Transverse colon (tissue), 4 donors: ENCODE data around the gene CD82. TPM values are rescaled to one million over a fixed set of nuclear protein-coding genes. Genes with fewer than 3 reads are reported as not detected.

Experiments
- DNase-seq: peaks from one replicate; pipeline ENCODE4 v3.0.0-alpha.2; 2019
- H3K27ac ChIP-seq, 4 donors: fragments of 200-600 bp; sonication (generic); 2 replicates each; pipeline ENCODE4 v1.5.1; 2016 to 2018; ENCODE audit warnings: inconsistent platforms in 4 of 4
- H3K27me3 ChIP-seq: fragments of 200-600 bp; sonication (generic); 2 replicates; pipeline ENCODE4 v1.5.1; 2017; ENCODE audit warnings: inconsistent platforms
- H3K36me3 ChIP-seq, 4 donors: fragments of 200-600 bp; sonication (generic); 2 replicates each; pipeline ENCODE4 v1.5.1; 2017 to 2019; ENCODE audit warnings: inconsistent platforms in 4 of 4
- H3K4me1 ChIP-seq, 4 donors: fragments of 200-600 bp; sonication (generic); 2 replicates each; pipeline ENCODE4 v1.5.1; 2017 to 2020; ENCODE audit warnings: inconsistent platforms in 4 of 4
- H3K4me3 ChIP-seq, 4 donors: fragments of 200-600 bp; sonication (generic); 1 replicate in 1 of 4; 2 replicates in 3 of 4; pipeline versions ENCODE4 v1.5.1 to v1.6.1; 2017 to 2019; ENCODE audit warnings: inconsistent platforms in 4 of 4
- H3K9me3 ChIP-seq, 2 donors: fragments of 200-600 bp; sonication (generic); 2 replicates each; pipeline ENCODE4 v1.5.1; 2017 to 2019; ENCODE audit warnings: inconsistent platforms in 2 of 2
- EP300 ChIP-seq: sonication (generic); formaldehyde crosslinking; IDR thresholded peaks from one replicate; pipeline ENCODE4 v1.6.1; 2017; ENCODE audit warnings: antibody characterized with exemption, low read depth
- POLR2A ChIP-seq: fragments of 450-650 bp; IDR thresholded peaks from one replicate; pipeline ENCODE4 v1.6.1; 2016; ENCODE audit warnings: antibody characterized with exemption, mild to moderate bottlenecking, moderate library complexity
- POLR2AphosphoS5 ChIP-seq, 3 donors: sonication (generic); formaldehyde crosslinking; IDR thresholded peaks; one replicate each; pipeline ENCODE4 v1.6.1; 2016; ENCODE audit warnings: antibody characterized with exemption in 3 of 3
- WGBS, 2 donors: methylation state at CpG; one replicate each; pipeline ENCODE4 v1.1.5; 2018; ENCODE audit warnings: low coverage in 1 of 2; 5-methylcytosine and 5-hydroxymethylcytosine counted together
- in situ Hi-C, 4 donors: fragments of 200-750 bp; cut with MboI; loops; one replicate each; pipeline versions ENCODE4 v1.15.0 to v1.15.1; 2017; ENCODE audit warnings: low sequenced_read_pairs in 3 of 4, low pct_ligation_motif_present in 1 of 4, low pct_unique_long_range_greater_than_20kb in 1 of 4
- intact Hi-C: fragments of 100-400 bp; cut with DNase I; formaldehyde crosslinking; loops from one replicate; pipeline ENCODE4 v1.15.1; 2023; ENCODE audit warnings: low total_unique reads
- total RNA-seq, 4 donors: library from RNA; depleted of rRNA; stranded (reverse); fragments of >200 nt; gene quantifications; one replicate each; pipeline ENCODE4 v1.1.0, GENCODE V29; 2016
- TF ChIP-seq, protein P1 (sequence below), 5 experiments: fragments of 200-600 bp in 3 of 5; fragments of 450-650 bp in 2 of 5; sonication (generic) in 3 of 5; IDR thresholded peaks; 1 replicate in 2 of 5; 2 replicates in 3 of 5; pipeline ENCODE4 v1.5.1; 2016 to 2017; ENCODE audit warnings: antibody characterized with exemption in 5 of 5, inconsistent platforms in 3 of 5, mild to moderate bottlenecking in 2 of 5, moderate library complexity in 1 of 5

The CD82 gene
- total RNA-seq, 4 donors from 2014 or later = 7.9 to 23.1 (median 14.0) TPM

DNA sequence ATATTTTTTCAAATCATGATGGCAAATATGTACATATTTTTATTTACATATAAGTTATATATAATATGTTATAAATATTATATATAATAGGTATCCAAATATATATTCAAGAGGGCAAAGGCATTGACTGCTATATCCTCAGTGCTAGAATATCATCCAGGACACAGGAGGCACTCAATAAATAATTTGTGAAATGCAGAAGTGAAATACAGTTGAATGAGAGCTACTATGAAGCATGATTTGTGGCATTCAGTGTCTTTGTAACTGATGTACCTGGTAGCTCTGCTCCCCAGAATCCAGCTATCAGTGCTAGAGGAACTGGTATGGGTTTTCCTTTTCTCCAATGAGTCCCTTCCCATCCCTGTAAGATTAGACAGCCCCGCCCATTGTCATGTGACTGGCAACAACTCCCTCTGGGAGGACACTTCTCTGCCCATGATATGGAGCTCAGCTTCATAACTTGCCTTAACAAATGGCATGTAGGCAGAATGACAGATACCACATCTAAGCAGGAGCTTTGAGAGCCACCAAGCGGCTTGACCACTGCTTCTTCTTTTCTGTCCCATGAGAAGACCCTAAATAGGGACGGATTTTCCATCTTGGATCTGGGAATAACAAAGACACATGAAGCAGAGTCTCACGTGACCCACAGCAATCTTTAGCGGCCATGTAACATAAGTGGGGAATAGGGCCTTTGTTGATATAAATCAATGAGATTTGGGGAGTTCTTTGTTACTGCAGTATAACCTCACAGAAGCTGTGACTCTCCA, 10.2 kb upstream of the CD82 start:
- 88% methylated on average over 5 of the region's 5 CpGs; no CpG with 5 or more reads in 1 of the 2 donors for WGBS, 2 donors
- Histone ChIP-seq H3K27me3 (no peaks in the 10 kb centered on the region), H3K4me1 (peaks cover 0 to 10% (median 2%) of the 10 kb centered on the region in 4 donors), H3K27ac (no peak overlapping the region), H3K36me3 (no peaks in the 10 kb centered on the region), H3K4me3 (no peak overlapping the region), H3K9me3 (no peaks in the 10 kb centered on the region)
- intact Hi-C loops = no loop called here
- in situ Hi-C loops = loop anchor here (5.0 to 25.0 kb wide), 4 partner anchors 57 to 532 kb away; no protein-coding TSS in a partner anchor
- DNase-seq = no peak
- TF ChIP-seq, protein P1, sequence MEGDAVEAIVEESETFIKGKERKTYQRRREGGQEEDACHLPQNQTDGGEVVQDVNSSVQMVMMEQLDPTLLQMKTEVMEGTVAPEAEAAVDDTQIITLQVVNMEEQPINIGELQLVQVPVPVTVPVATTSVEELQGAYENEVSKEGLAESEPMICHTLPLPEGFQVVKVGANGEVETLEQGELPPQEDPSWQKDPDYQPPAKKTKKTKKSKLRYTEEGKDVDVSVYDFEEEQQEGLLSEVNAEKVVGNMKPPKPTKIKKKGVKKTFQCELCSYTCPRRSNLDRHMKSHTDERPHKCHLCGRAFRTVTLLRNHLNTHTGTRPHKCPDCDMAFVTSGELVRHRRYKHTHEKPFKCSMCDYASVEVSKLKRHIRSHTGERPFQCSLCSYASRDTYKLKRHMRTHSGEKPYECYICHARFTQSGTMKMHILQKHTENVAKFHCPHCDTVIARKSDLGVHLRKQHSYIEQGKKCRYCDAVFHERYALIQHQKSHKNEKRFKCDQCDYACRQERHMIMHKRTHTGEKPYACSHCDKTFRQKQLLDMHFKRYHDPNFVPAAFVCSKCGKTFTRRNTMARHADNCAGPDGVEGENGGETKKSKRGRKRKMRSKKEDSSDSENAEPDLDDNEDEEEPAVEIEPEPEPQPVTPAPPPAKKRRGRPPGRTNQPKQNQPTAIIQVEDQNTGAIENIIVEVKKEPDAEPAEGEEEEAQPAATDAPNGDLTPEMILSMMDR (IDR thresholded peaks at IDR 0.05) = no peak
- TF ChIP-seq POLR2A (no peak), POLR2AphosphoS5 (IDR thresholded peaks at IDR 0.05) (no peak), EP300 (no peak)

DNA sequence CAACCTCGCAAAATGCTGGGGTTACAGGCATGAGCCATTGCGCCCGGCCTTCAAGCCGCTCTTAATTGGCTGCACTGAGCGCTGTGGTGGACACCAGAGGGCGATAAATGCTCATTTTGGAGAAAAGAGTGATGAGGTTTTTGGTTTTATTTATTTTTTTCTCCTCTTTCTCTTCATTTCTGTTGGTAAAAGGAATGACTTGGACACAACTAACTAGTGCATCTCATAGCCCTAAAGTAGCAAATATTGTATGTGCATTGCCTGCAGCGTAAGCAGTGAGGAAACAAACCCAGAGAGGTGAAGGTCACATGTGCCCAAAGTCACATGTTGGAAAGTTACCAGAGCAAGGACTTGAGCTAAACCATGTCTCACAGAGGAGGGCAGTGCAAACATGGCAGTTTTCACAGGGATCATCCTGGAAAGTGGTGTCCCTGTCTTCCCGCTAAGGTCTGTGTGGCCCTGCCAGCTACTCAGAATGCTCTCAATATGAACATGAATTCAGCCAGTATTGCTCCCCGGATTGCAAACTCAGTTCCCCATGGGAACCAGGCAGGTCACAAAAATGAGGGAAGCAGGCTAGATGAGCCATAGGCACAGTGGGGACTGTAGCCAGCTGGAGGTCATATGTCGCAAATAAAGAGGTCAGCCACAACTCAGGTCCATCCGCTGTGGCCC, 8.6 kb upstream of the CD82 start:
- Histone ChIP-seq H3K9me3 (no peaks in the 10 kb centered on the region), H3K36me3 (no peaks in the 10 kb centered on the region), H3K4me3 (no peak overlapping the region), H3K27me3 (no peaks in the 10 kb centered on the region), H3K27ac (no peak overlapping the region), H3K4me1 (peaks cover 0 to 10% (median 2%) of the 10 kb centered on the region in 4 donors)
- TF ChIP-seq EP300 = no peak
- TF ChIP-seq, protein P1 (IDR thresholded peaks at IDR 0.05) = peak; percentile 78 to 88 (median 85)
- TF ChIP-seq POLR2A = no peak
- no peak for TF ChIP-seq POLR2AphosphoS5 (IDR thresholded peaks at IDR 0.05)
- 33 to 37% methylated on average over 1 to 11 of the region's 11 CpGs for WGBS, 2 donors
- in situ Hi-C loops = loop anchor here (5.0 to 25.0 kb wide), 4 partner anchors 55 to 530 kb away; no protein-coding TSS in a partner anchor
- intact Hi-C loops = loop anchor here (1.0 kb wide), 1 partner anchor 60 kb away; no protein-coding TSS in a partner anchor
- peak; percentile 65 for DNase-seq

DNA sequence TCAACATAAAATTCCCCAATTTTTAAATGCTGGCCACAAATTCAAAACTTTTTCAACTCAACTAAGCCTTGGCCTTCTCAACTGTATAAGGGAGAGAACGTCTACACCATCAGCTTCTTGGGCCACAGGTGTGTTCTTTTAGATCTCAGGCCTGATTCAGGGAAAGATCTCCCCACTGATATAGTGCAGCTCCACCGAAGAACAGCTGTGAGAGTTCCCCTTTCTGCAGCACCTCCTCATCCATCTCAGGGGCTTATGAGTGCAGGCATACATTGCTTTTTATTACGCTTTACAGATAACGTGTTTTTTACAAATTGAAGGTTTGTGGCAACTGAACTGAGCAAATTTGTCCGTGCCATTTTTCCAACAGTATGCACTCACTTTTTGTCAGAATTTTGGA, 8.0 kb upstream of the CD82 start:
- H3K4me1 ChIP-seq = peaks cover 0 to 10% (median 2%) of the 10 kb centered on the region in 4 donors
- intact Hi-C loops (loop anchor here (1.0 kb wide), 1 partner anchor 60 kb away; no protein-coding TSS in a partner anchor), in situ Hi-C loops (loop anchor here (5.0 to 25.0 kb wide), 4 partner anchors 55 to 530 kb away; no protein-coding TSS in a partner anchor)
- H3K27ac ChIP-seq = no peak overlapping the region
- no peaks in the 10 kb centered on the region for H3K9me3 ChIP-seq
- no peak overlapping the region for H3K4me3 ChIP-seq
- no peak for DNase-seq
- TF ChIP-seq, protein P1 (IDR thresholded peaks at IDR 0.05) = no peak
- TF ChIP-seq EP300 (no peak), POLR2AphosphoS5 (IDR thresholded peaks at IDR 0.05) (no peak), POLR2A (no peak)
- H3K36me3 ChIP-seq = no peaks in the 10 kb centered on the region
- WGBS, 2 donors = 80 to 82% methylated on average over 5 of the region's 5 CpGs
- H3K27me3 ChIP-seq = no peaks in the 10 kb centered on the region
